ENCODE results near the gene PJVK. TPM values are rescaled to one million over a fixed set of nuclear protein-coding genes. Genes with fewer than 3 reads are reported as not detected.

Gene PJVK
- 7.7 and 9.2 TPM in 2 replicates for total RNA-seq
- long read RNA-seq, partial matches to known transcripts = 0 of 4 reads
- long read RNA-seq, other reads (novel, unspliced or antisense) = 4 of 4 reads

- DNase-seq (ENCODE audit: low spot score, unreplicated experiment) = peak; percentile 99
- Mint-ChIP-seq H3K36me3 (ENCODE audit: insufficient read depth) (peaks cover 19% of the 10 kb centered on the region), H3K9me3 (ENCODE audit: low read depth) (no peaks in the 10 kb centered on the region), H3K27ac (peak within 1 kb of the TSS; percentile 100), H3K4me1 (ENCODE audit: low read depth) (peaks cover 20% of the 10 kb centered on the region), H3K4me3 (ENCODE audit: low read depth) (peak within 1 kb of the TSS; percentile 88), H3K27me3 (no peaks in the 10 kb centered on the region)
- TF ChIP-seq CTCF (IDR thresholded peaks at IDR 0.05; ENCODE audit: unreplicated experiment) = no peak
Measured at GRCh38 chr2:178450774-178451525, at the start of gene PJVK, which contains the start of gene PRKRA. PJVK (plus strand) TSS chr2:178451378; CDS start chr2:178453410, 2,032 bp downstream. PRKRA (minus strand) TSS chr2:178451175; CDS start chr2:178451030, 145 bp downstream.

GRCh38 chr2:178401994-178402437, 49.2 kb upstream of the PJVK start:
- Mint-ChIP-seq H3K4me3 (ENCODE audit: low read depth) (no peak overlapping the region), H3K4me1 (ENCODE audit: low read depth) (no peaks in the 10 kb centered on the region), H3K27me3 (no peaks in the 10 kb centered on the region), H3K27ac (no peak overlapping the region), H3K36me3 (ENCODE audit: insufficient read depth) (no peaks in the 10 kb centered on the region), H3K9me3 (ENCODE audit: low read depth) (no peaks in the 10 kb centered on the region)
- no peak for DNase-seq (ENCODE audit: low spot score, unreplicated experiment)
- no peak for TF ChIP-seq CTCF (IDR thresholded peaks at IDR 0.05; ENCODE audit: unreplicated experiment)

DNA sequence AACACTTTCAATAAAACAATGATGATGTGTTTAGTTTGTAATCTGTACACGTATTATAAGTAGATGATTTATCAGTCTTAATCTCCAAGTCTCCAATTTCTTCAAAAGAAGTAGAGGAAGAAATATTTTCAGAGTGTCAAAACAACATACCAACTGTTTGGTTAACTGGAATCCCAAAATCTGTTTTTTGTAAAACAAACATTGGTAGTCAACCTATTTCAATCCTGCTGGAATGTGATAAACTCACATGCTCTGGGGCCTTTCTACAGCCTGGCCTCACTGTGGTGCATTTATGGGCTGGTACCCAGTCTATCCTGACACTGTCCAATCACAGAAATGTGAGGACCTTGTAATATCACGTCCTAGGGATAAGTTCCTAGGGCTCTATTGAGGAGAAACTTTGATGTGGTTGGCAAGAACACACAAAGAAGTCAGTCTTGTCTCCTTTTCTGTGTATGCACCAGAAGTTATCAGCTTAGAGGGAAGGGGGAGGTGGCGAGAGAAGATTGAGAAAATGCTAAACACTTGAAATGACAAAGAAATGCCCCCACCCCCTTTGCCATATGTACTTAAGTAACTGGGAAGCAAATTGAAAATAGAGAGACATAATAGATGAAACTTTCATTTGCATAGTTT, 47.4 kb upstream of the PJVK start:
- H3K27ac Mint-ChIP-seq = no peak overlapping the region
- no peaks in the 10 kb centered on the region for H3K4me1 Mint-ChIP-seq (ENCODE audit: low read depth)
- TF ChIP-seq CTCF (IDR thresholded peaks at IDR 0.05; ENCODE audit: unreplicated experiment) = no peak
- no peaks in the 10 kb centered on the region for H3K9me3 Mint-ChIP-seq (ENCODE audit: low read depth)
- H3K4me3 Mint-ChIP-seq (ENCODE audit: low read depth) = no peak overlapping the region
- DNase-seq (ENCODE audit: low spot score, unreplicated experiment) = no peak
- H3K36me3 Mint-ChIP-seq (ENCODE audit: insufficient read depth) = no peaks in the 10 kb centered on the region
- H3K27me3 Mint-ChIP-seq = no peaks in the 10 kb centered on the region

- Mint-ChIP-seq H3K36me3 (ENCODE audit: insufficient read depth) (no peaks in the 10 kb centered on the region), H3K9me3 (ENCODE audit: low read depth) (no peaks in the 10 kb centered on the region), H3K27me3 (no peaks in the 10 kb centered on the region), H3K27ac (no peak overlapping the region), H3K4me1 (ENCODE audit: low read depth) (no peaks in the 10 kb centered on the region), H3K4me3 (ENCODE audit: low read depth) (no peak overlapping the region)
- no peak for TF ChIP-seq CTCF (IDR thresholded peaks at IDR 0.05; ENCODE audit: unreplicated experiment)
- no peak for DNase-seq (ENCODE audit: low spot score, unreplicated experiment)
Measured at GRCh38 chr2:178404368-178404767, 46.8 kb upstream of the PJVK start.

DNA sequence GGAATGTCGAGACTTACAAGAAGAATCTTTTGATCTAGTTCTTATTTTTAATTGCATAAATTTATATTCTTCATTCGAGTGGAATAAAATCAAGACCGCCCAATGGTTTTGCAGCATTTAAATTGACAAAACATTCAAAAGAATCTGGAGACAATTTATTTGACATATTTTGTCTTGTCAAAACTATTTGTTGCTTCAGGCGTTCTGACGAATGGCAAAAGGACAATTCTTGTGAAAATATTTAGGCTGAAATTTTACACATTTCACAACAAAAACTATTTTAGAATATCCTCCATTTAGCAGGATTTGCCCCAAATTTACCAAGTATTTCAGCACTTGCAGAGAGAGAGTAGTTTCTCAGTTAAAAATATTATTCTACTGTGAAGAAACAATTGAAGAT, 41.9 kb upstream of the PJVK start:
- H3K27me3 Mint-ChIP-seq = no peaks in the 10 kb centered on the region
- H3K27ac Mint-ChIP-seq = no peak overlapping the region
- DNase-seq (ENCODE audit: low spot score, unreplicated experiment) = no peak
- H3K36me3 Mint-ChIP-seq (ENCODE audit: insufficient read depth) = no peaks in the 10 kb centered on the region
- peaks cover 4% of the 10 kb centered on the region for H3K4me1 Mint-ChIP-seq (ENCODE audit: low read depth)
- no peaks in the 10 kb centered on the region for H3K9me3 Mint-ChIP-seq (ENCODE audit: low read depth)
- TF ChIP-seq CTCF (IDR thresholded peaks at IDR 0.05; ENCODE audit: unreplicated experiment) = no peak
- H3K4me3 Mint-ChIP-seq (ENCODE audit: low read depth) = no peak overlapping the region
